NK-92 treated with Interleukin-12 subunit alpha and Interleukin-12 subunit beta, amount 100 ng/mL, for 24 hours (cell line): Measurements from ENCODE around the gene PLXDC1.

Experiments used
- DNase-seq: peaks from one replicate; lab custom pipeline; 2025; lab: John Stamatoyannopoulos, UW

Gene PLXDC1

DNA sequence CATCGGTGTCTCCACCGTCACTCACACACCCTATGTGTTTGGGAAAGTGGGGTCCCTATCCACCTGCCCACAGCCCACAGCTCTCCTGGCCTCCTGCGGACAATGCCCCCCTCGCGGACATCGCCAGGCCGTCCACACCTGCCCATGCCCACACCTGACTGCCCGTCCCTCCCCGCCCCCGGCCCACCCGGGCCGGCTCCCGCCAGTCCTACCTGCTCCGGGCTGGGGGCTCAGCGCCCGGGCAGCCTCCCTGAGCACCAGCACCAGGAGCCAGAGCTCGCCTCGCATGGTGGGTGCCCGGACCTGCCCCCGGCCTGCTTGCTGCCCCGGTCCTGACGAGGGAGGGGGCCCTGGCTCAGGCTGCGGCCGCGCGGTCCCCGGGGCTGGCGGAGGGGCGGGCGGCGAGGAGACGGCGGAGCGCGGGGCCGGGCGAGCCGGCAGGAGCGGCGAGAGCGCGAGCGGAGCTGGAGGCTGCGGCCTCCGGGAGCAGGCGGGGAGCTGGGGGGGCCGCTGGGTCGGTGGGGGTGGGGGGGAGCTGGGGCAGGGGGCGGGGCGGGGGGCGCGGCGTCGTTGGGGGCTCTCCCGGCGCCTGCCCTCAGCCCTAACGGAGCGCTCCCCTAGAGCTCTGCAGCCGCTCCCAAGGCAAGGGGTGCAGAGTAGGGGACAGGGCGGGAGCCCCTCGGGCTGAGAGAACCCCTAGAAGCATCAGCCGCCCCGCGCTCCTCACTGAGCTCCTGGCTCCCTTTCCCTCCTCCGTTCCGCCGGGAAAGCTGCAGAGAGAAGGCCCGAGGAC lies at the start of gene PLXDC1:
Gene PLXDC1 (minus strand): TSS at position 488 of the 793 bp plus-strand sequence. CDS start 200 bp downstream, at position 288.
- no peak for DNase-seq

DNA sequence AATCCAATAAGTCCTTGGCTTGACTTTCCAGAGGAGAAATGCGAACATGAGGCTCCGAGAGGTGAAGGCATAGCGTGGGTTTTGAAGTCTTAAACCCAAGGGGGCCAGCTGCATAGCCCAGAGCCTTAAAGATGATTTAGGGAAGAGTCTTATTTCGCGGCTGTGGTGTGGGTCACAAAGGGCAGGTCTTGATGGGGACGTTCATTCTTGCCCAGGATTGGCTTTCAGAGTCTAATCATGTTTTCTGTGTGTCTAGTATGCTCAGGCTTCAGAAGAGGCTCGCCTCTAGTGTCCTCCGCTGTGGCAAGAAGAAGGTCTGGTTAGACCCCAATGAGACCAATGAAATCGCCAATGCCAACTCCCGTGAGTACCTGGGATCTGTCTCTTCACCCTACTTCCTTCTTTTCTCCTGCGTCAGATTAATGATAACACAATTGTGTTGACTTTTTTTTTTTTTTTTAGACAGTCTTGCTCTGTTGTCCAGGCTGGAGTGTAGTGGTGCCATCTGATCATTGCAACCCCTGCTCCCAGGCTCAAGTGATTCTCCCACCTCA lies 49.6 kb upstream of the PLXDC1 start:
- no peak for DNase-seq

GRCh38 chr17:39200070-39200879 lies 48.8 kb upstream of the PLXDC1 start, which contains the start of gene RPL19:
TSS of gene RPL19 (plus strand) at chr17:39200283. CDS start at chr17:39200345, 62 bp downstream.
- peak; percentile 67 for DNase-seq

GRCh38 chr17:39199820-39200069 lies 48.3 kb upstream of the PLXDC1 start:
- peak; percentile 83 for DNase-seq

DNA sequence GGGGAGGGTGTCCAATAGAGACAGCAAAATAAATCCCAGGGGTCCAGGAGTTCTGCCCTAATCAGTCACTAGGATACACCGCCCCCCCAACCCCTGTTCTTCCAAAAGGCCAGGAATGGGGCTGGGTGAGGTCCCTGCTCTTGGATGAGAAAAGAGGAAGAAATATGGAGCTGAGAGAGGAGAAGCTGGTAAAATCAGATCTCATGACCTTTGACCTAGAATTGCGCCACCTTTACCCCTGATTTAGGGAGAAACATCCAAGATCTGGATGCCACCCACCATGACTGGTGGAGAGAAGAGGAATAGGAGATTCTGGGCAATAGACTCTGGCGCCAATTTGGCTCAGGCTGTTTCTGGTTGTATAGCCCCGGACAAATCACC lies 46.7 kb upstream of the PLXDC1 start:
- no peak for DNase-seq

GRCh38 chr17:39197380-39198185 lies 46.1 kb upstream of the PLXDC1 start, which contains the start of gene CACNB1:
TSS of gene CACNB1 (minus strand) at chr17:39197669. CDS start at chr17:39197495, 174 bp downstream.
- DNase-seq, result peak; percentile 67

DNA sequence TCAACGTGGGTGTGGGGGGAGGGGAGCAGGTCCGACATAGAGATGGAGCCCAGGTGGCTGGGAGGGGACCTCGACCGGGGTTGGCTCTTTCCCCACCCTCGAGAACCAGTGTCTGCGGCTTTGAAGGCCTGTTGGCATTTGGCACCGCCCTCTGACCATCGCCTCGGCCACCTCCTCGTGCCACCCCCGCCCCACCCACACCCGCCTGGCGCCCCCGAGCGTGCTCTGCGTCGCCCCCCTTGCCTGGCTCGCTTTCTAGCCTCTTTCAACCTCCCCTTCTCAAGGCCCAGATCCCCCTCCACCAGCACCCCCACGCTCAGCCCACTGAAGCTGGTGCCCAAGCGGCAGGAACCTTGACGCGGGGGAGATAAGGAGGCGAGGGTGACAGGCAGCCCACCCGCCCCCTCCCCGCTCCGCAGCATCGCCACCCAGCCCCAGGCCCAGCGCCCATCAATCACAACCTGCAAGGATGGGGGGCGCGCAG lies 45.4 kb upstream of the PLXDC1 start:
- peak; percentile 56 for DNase-seq

DNA sequence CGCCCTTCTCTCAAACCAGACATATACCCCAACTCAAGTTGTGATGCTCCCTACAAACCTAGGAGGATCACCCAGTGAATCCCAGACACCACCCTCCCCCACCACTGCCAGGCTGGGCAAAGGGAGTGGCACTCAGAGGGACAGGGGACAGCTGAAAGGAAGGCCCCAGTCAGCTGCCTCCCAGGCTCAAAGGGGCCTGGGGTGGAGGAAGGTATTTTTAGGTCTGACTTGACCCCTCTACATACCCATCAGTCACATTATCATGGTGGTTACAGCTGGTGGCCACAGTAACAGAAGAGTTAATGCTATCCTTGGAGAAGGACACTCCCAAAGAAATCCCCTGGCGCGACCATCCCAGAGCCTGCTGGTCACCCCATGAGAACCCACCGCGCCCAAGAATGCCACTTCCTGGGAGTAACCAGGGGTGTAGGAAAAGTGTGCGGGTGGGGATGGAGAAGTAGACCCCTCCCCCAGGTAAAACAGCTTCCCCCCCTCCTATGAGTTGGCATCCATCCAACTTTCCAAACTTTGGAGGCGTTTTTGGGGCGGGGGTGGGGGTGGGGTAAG lies 44.9 kb upstream of the PLXDC1 start:
- DNase-seq, result no peak

- DNase-seq, result no peak
These were observed 44.2 kb upstream of the PLXDC1 start for GRCh38 chr17:39195568-39196160.

DNA sequence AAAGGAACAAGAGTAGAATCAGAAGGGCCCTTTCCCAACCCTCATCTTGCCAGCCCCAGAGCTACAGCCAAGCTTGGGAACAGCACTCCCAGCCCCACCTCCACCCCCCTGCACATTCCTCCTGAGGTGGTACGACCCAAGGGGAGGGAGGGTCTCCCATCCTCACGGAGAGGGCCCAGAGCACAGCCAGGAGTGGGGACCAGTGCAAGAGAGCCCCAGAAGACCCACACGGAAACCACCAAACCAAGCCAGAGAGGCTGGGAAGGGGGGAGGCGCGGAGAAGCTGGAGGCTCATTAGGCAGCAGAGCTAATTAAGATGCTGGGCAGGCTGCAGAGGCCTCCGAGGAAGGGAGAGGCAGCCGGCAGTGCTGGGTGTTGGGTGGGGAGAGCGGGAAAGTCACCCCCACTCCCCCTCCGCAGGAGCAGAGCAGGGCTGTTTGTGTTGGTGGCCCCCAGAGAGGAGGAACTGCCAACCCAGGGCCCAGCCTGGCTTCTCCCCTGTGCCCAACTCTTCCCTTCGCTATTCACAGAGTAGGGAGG lies 43.6 kb upstream of the PLXDC1 start:
- no peak for DNase-seq

DNA sequence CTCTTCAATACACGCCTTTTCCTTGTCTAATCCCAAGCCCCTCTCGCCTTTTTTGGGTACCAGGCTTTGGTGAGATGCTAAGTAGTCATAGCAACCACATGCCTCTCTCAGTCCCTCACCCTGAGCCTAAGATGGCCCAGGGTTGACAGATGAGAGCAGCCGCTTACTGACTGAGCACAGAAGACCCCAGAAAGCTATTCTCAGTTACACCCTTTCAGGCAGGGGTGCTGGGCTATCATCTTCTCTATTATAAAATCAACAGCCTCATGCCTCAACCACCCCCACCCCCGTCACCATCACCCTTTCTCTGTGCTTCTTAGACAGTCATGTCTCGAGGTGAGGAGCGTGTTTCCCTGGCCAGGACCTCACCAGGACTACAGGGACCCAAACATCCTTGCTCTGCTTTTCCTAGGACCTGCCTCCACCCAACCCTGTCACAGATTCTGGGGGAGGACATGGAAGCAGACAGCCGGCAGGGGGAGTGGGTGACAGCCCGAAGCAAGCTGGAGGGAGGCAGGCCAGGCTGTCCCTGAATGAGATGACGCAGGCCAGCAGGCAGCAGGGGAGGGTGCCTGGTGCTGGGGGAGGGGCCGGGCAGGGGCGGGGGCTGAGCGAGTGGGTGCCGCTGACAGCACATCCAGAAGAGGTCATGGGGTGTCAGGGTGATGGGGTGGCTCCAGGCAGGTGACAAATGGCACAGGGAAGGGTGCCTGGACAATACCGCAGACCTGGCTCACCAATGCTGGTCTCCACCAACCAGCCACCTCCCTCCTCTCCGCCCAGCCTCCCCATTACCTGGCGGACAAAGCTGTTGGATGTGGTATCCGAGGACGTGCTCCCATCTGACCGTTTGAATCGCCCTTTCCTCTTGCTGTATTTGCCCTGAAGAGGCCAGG lies 42.9 kb upstream of the PLXDC1 start:
- DNase-seq, result no peak

DNA sequence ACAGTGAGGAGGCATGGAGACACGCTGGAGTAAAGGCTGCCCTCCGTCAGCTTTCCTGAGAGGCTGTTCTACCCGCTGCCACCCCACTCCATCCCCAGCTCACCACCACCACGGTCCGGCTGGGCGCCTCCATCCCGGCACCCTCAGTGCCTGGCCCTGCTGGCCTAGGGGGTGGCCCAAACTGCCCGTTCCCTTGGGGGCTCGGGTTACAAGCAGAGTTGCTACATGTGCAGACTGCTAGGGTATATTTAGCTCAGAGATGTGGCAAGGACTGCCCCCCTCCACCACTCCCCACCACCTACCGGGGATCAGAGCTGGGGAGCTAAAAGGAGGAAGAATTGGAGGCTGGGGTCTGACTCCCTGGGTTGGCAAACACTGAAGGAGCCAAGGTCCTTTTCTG lies 41.9 kb upstream of the PLXDC1 start:
- DNase-seq, result no peak

GRCh38 chr17:39192901-39193300 lies 41.5 kb upstream of the PLXDC1 start:
- no peak for DNase-seq

DNA sequence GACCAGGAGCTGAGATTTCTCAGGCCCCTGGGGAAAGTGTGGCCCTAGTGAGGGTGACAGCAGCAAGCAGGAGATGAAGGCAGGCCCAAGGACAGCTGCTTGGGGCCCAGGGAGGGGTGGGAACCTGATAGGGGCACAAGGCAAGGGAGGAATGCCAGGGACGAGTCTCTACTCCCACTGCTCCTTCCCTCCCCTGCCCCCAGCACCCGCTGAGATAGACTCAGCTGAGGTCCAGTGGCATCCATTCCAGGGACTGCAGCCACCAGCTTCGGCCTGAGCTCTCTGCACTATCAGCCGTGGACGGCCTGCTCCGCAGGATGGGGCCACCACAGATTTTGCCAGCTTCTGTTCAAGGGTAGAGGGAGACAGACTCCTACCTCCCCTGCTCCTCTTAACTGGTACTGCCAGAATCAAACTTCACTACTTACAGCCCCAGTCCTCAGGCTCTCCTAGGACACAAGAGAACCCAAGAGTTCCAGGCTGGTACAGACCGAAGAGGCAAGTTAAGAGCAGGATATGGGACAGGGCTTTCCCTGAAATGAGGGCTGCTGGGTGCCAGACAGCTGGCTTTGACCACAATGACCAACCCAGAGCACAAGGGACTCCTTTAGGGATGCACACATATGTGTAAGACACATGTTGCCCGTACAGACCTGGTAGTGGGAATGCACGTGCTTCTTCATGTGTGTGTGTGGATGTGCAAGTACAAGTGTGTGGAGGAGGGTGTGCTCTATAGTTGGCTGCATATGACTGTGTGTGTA lies 40.5 kb upstream of the PLXDC1 start:
- DNase-seq, result no peak

DNA sequence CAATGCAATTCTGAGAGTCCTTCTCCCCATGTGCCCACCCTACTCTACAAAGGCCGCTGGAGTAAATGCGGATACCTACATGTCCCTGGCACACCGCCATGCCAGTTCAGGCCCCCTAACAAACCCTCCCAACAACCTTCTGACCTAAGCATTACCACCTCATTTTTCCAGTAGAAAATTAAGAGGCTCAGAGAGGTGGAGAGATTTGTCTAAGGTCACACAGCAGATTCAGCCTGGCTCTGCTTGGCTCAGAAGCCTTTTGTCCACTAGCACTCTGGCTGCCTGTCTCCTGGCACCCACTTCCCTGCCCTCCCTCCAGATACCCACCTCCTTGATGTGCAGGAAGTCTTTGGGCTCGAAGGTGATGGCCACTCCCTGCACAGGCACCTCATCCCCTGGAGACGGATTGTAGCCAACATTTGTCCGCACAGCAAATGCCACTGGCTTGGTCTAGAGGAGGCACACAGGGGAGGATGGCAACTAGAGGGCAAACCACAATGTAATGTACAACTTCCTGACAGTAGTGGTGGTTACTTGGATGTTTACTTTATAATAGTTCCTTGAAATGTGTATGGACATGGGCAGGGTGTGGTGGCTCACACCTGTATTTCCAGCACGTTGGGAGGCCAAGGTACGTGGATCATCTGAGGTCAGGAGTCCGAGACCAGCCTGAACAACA lies 35.9 kb upstream of the PLXDC1 start:
- DNase-seq, result no peak

DNA sequence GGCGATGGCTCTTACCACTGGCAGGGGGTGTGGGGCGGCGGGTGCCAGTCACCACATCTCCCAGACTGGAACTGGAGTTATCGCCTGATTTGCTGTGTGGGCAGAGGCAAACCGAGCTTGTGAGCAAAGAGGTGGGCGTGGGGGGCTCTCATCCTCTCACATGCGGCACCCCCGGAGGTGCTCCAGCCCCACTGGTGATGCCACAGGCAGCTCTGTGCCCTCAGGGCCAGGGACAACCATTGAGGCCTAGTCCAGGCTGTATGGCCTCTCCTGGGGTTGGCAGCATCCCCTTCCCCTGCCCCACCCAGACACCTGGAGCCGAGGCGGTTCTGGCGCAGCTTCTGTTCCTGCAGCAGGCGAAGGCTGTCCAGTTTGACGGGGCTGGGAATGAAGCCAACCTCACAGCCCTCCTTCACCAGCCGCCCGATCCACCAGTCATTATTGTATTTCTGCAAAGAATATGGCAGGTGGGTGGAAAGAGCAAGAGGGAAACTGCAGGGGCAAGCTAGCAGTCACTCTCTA lies 35.1 kb upstream of the PLXDC1 start:
- DNase-seq, result no peak

- no peak for DNase-seq
These were observed 32.3 kb upstream of the PLXDC1 start for GRCh38 chr17:39183720-39184119.

DNA sequence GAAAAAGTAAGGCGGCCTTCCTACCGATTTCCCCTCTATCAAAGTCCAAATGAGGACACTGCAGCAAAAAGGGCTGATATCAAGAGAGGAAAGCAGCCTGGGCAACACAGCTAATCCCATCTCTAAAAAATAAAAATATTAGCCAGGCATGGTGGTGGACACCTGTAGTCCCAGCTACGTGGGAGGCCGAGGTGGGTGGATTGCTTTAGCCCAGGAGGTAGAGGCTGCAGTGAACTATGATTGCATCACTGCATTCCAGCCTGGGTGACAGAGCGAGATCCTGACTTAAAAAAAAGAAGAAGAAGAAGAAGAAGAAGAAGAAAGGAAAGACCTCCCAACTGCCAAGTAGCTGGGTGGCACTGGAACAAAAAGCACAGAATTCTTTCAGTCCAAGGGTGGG lies 31.6 kb upstream of the PLXDC1 start:
- DNase-seq, result no peak
